ENCODE data around the gene GRN. TPM values are rescaled to one million over a fixed set of nuclear protein-coding genes. Genes with fewer than 3 reads are reported as not detected.
"Not testable (repeated sequence)": the region's sequence is repeated elsewhere in the genome, so short reads cannot be mapped to it uniquely, and the experiment has no call there.

The GRN gene
- total RNA-seq, 1 donor from 2014 or later: 137 TPM

DNA sequence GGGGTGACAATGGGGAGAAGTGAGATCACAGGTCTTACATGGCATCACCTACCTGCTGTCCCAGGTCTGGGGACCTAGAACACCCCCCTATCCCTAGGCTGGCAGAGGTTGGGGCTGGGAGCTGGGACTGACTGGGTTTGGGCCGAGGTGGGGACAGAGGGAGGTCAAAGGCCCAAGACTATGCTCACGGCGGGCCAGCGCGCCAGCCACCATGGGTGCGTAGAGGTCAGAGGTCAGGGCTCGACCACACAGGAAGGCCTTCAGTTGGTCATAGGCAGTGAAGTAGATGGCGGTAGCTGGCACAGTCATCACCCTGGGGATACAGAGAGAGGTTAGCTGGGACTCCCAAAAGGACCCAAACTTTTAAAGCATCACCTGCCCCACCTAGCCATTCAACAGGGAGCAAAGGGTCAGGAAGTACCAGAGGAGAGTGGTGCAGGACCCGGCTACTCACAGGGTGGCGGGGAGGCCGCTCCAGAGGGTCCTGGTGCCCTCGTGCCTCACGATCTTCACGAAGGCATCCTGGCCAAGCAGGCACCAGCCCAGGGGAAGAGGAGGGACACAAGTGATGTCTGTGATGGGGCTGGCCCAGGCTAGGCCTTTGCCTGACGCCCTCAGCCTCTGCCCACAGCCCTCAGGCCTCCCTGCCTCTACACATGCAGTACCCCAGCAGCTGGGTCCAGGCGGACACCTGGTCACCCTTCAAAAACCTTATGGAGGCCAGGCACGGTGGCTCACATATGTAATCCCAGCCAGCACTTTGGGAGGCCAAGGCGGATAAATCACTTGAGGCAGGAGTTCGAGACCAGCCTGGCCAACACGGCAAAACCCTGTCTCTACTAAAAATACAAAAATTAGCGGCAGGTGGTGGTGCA is 23.6 kb upstream of the GRN start:
- no peak for DNase-seq

DNA sequence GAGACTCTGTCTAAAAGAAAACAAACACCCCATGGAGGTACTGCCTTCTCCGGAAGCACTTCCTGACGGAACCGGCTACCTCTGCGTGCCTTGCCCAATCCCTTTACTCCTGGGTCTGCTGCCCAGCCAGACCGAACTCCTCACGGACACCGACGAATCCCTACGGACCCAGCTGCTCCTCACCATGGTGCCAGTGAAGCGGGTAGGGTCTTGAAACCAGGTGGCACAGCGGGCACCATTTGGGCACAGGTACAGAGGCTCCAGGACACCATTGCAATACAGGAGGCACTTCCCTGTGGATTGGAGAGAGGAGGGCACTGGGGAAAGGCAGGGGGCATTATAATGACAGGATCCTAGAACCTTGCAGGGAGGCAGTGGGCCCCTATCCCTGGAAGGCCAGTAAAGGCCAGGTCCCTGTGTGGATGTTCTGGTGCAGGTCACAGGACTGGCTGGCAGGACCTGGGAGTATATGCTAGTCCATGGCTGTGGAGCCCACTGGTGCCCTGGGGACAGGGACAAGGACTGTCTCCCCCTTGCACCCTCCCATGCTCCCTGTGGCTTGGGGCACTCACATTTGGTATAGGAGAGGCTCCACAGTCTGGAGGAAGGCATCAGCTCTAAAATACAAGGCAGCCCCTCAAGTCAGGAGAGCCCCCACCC is 22.7 kb upstream of the GRN start:
- no peak for DNase-seq

- DNase-seq: no peak
Measured at GRCh38 chr17:44323359-44324091, 21.6 kb upstream of the GRN start.

- no peak for DNase-seq
Measured at GRCh38 chr17:44324092-44324570, 21.0 kb upstream of the GRN start.

DNA sequence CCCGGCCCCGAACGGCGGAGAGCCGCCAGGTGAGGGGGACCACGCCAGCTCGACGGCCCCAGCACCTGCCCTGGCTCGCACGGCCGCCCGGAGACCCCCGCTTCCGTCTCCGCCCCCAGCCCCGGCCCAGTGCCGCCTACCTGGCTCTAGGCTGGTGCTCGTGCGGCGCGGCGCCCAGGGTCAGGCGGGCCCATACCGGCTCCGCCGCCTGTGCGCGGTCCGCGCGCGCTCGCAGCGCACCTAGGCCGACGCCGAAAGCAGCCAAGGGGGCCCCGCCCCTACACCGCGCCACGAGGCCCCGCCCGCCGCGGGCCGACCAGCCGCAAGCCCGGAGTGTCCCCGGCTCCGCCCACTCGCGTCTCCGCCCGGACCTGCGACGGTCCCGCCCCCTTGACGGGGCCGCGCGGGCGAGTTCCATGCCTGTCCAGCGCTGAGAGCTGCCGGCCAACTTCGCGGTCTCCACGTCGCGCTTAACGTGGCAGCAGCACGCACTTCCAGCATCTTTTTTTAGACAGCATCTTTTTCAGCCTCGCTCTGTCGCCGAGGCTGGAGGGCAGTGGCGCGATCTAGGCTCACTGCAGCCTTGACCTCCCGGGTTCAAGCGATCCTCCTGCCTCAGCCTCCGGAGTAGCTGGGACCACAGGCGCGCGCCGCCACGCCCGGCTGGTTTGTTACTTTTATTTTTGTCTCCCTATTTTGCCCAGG is 20.4 kb upstream of the GRN start, which contains the start of gene SLC25A39:
Gene SLC25A39 (minus strand): TSS at position 253 of the 705 bp plus-strand sequence. CDS start 1,261 bp downstream, outside the sequence.
- DNase-seq: peak; percentile 96

DNA sequence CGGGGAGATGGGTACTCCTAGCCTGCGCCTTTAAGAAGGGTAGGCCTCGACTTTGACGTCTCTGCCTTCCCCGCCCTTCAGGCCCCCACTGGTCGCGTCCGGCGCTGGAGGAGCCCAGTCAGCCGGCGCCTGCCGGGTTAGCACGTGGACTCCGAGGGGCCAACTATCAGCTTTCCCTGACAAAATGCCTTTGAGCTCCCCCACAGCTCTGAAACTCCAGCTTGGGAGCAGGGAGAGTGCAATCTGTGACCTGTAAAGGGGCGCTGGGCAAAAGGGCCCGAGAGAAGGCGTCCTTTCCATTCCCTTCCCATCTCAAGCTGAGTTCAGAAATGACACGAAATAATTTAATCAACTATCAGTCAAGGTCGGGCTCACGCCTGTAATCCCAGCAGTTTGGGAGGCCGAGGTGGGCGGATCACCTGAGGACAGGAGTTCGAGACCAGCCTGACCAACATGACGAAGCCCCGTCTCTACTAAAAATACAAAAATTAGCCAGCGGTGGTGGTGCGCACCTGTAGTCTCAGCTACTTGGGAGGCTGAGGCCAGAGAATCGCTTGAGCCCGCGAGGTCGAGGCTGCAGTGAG is 18.1 kb upstream of the GRN start:
- DNase-seq: peak; percentile 99

DNA sequence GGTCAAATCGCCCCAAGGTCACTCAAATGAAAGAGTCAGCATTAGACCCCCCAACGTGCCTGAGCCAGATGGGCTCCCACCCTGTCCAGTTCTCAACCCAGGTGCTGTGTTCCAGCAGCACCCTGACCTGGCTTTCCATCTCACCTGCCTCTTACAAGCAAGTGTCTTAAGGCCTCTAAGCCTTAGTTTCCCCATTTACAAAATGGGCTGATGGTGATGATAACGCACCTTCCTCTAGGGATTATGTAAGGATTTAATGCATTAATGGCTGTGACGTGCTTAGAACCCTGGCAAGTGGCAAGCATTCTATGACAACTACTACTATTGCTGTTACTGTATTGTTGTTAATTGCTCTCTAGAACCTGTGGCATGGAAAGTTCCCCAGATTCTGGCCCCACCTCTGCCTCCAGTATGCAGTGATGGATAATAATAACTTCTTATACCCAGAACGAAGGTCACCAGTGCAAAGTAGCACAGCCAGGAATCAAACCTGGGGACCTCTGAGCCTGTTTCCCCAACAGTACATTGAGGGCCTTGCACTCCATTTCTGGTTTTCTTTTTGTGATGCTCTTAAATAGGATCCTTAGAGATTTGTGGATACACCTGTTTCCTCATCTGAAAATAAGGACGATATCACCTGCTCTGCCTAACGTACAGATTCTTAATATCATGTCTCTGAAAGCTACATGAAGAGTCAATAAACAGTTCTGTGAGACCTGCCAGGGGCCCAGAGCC is 17.2 kb upstream of the GRN start:
- no peak for DNase-seq

DNA sequence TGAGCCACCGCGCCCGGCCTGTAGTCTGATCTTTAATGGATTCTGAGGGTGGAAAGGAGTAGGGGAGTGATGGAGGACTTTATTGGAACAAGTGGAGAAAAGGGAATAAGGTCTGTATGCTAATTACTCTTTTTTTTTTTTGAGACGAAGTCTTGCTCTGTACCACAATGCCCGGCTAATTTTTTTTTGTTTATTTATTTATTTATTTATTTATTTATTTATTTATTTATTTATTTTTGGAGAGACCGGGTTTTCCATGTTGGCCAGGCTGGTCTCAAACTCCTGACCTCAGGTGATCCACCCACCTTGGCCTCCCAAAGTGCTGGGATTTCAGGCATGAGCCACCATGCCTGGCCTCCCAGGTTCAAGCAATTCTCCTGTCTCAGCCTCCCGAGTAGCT is 15.6 kb upstream of the GRN start:
- not testable (repeated sequence) for DNase-seq

GRCh38 chr17:44330263-44330662 is 14.8 kb upstream of the GRN start:
- not testable (repeated sequence) for DNase-seq

DNA sequence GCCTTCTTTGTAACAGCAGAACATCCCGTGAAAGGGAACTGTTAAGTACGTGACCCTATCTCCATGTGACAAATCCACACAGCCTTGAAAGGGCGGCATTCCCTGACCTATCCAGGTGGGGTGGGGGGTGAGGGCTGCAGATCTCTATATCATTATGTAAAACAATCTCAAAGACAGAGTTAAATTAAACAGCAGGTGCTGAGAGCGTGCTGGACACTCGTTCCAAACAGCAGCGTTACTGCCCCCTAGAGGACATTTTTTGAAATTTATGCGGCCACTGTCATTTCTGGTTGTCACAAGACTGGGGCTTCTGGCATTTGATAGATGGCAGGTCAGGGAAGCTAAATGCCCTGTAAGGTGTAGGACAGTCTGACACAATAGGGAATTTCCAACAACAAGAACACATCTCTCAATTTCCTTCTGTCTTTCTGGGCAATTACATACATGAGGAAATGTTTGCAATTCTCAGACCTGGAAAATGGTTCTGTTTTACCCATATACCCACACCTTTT is 13.8 kb upstream of the GRN start:
- DNase-seq: peak; percentile 91

DNA sequence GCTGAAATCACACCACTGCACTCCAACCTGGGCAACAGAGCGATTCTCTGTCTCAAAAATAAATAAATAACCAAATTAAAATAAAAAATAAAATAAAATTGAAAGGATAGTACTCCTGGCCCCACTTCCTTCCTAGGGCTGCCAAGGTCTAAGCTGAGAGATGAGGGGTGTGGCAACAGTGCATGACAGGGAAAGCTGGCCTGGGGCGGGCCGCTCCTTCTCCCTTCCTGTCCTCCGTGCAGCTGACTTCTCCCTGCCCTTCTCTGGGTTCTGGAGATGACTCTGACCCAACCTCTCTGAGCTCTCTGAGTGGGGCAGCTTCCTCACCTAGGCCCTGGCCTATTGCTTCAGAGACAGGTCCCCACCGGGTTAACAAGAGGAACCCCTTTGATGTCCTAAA is 11.7 kb upstream of the GRN start:
- no peak for DNase-seq

DNA sequence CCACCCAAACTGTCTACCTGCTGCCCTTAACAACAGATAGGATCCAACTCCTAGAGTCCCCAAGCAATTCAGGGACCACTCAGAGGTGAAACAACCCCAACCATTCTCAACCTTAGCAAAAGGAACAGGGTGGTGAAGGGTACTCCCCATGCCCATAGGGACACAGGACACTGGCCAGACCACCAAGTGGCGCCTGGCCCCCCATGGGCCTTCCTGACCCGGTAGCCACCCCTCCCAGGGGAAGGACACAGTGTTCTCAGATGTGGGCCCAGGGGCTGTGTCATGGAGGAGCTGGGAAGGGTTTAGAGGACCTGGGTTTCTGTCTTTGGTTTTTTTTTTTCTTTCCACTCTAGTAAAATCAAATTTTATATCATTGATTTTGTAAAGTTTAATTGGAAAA is 10.8 kb upstream of the GRN start:
- no peak for DNase-seq

- no peak for DNase-seq
Measured at GRCh38 chr17:44334727-44335126, 10.4 kb upstream of the GRN start.

DNA sequence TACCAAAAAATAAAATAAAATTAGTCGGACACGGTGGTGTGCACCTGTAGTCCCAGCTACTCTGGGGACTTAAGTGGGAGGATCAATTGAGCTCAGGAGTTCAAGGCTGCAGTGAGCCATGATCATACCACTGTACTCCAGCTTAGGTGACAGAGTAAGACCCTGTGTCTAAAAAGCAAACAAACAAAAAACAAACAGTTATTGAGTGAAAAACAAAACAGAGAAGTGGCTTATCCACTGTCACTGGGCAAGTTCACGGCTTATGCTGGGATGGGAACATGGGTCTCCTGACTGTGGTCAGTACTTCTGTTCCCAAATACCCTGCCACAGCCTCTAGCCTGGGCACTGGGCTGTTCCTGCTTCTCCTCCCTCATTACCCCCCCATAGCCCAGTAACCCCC is 9.5 kb upstream of the GRN start:
- DNase-seq: no peak

DNA sequence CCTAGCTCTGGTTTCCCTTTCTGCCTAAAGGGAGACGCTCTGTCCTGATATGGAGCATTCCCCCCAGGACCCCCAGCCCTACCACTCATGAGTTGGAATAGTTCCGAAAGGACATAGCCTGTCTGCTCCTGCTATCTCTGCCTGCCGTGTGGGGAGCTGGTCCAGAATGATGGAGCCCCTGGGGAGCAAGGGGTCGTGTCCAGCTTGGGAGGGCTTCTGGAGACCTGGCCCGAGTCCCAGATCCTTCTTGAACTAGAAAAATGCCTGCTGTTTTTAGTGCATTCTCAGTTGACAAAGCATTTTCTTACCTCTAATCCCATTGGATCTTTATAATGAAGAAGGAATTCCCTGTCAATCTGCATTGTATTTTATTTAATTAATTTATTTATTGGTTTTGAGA is 9.1 kb upstream of the GRN start:
- DNase-seq: no peak

DNA sequence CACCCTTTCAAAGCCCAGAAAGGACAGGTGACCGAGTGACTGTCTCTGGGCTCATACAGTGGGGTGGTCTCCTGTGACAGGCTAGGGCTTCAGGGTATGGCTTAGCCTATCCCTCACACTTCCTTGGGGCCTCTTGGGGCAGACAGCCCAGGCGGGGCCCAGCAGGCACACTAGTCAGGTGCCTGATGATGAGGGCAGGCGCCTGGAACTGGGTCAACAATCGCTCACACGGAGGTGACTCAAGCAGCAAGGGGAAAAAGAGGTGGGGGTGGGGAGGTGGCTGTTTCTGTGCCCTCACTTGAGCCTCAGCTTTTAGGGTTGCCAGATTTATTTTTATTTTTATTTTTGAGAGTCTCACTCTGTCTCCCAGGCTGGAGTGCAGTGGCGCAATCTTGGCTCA is 6.4 kb upstream of the GRN start:
- DNase-seq: no peak

- peak; percentile 43 for DNase-seq
Measured at GRCh38 chr17:44340553-44340952, 4.5 kb upstream of the GRN start.

DNA sequence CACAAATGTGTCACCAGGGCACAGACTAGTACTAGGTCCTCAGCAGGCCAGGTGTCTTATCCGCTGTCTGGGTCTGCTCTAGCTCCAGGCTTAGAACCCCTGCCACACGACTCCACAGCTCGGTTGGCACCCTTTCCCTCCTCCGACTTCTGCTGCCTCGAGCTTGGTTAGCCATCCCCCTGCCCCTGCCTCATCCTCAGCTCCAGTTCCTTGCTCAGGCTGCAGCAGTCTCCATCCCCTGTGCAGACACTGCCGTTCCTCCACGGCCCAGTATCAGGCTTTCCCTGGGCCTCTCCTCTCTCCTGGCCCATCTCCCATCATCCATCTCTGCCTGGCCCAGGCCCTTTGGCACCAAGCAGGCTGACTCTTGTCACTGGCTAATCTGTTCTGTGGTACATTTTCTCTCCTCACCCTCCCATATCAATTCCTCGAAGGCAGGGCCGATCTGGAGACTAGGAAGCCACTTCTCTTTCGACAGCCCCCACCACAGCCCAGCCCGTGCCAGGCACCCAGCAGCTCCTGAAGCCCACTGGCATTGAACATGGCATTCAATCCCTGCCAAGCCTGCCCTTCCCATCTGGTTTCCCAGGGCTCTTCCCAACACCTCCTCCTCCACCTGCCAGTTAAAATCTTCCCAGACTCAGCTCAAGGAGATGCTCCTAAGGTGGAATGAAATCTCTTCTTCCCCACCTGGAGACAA is 1.4 kb upstream of the GRN start:
- DNase-seq: no peak

GRCh38 chr17:44345454-44346026 is 438 bp downstream of the GRN start:
- DNase-seq: peak; percentile 83
